IMR-90 (cell line): Measurements from ENCODE around the gene ADGRG3. TPM values are rescaled to one million over a fixed set of nuclear protein-coding genes. Genes with fewer than 3 reads are reported as not detected.

ENCODE experiments used
- ATAC-seq: fragments of 200-7000 bp; cut with Tn5 transposase; 2 replicates; pipeline ENCODE4 v1.9.1; 2020; ENCODE audit warnings: low read depth, mild to moderate bottlenecking, moderate library complexity
- BruUV-seq: library from RNA; stranded (reverse); fragments of 400-500 nt; replicated peaks from 2 replicates; lab custom pipeline; 2021; lab: Mats Ljungman, UMichigan
- CTCF ChIA-PET: fragments of 300-600 bp; formaldehyde crosslinking; extraction: SDS; loops from one replicate; lab custom pipeline; 2021; ENCODE audit warnings: antibody characterized with exemption; lab: Yijun Ruan, JAX
- POLR2A ChIA-PET: fragments of 300-600 bp; sonication (Branson Sonifier 250); formaldehyde crosslinking; loops from one replicate; lab custom pipeline; 2022; ENCODE audit warnings: antibody characterized with exemption; ENCODE audit not compliant: unreplicated experiment; lab: Charles Lee
- DNase-seq: peaks from one replicate; pipeline ENCODE4 v3.0.0; 2013
- H2AFZ ChIP-seq: replicated peaks from 2 replicates; pipeline ENCODE3; 2013; ENCODE audit warnings: low read length, mild to moderate bottlenecking; ENCODE audit not compliant: poor library complexity
- H2AK5ac ChIP-seq: 2 replicates; pipeline ENCODE4 v1.6.1; 2013; ENCODE audit warnings: low read depth, low read length, inconsistent platforms
- H2AK9ac ChIP-seq: replicated peaks from 2 replicates; pipeline ENCODE3; 2013; ENCODE audit warnings: mild to moderate bottlenecking, low read depth, low read length, moderate library complexity; ENCODE audit not compliant: poor library complexity
- H2BK120ac ChIP-seq: 2 replicates; pipeline ENCODE4 v1.6.1; 2013; ENCODE audit warnings: low read depth, low read length, inconsistent platforms
- H2BK15ac ChIP-seq: 3 replicates; pipeline ENCODE4 v1.6.1; 2013; ENCODE audit warnings: low read depth, low read length, inconsistent platforms
- H2BK20ac ChIP-seq: 2 replicates; pipeline ENCODE4 v1.6.1; 2013; ENCODE audit warnings: low read depth, mild to moderate bottlenecking, inconsistent platforms, low read length, moderate library complexity
- H2BK5ac ChIP-seq: 2 replicates; pipeline ENCODE4 v1.6.1; 2013; ENCODE audit warnings: mild to moderate bottlenecking, low read depth, low read length, inconsistent platforms; ENCODE audit not compliant: poor library complexity, severe bottlenecking
- H3K14ac ChIP-seq: replicated peaks from 2 replicates; pipeline ENCODE4 v1.6.1; 2013; ENCODE audit warnings: low read depth, low read length, inconsistent platforms
- H3K18ac ChIP-seq: 2 replicates; pipeline ENCODE4 v1.6.1; 2013; ENCODE audit warnings: low read depth, low read length, control low read depth
- H3K23ac ChIP-seq: 2 replicates; pipeline ENCODE4 v1.6.1; 2013; ENCODE audit warnings: low read depth, low read length, inconsistent platforms
- H3K27ac ChIP-seq: 2 replicates; pipeline ENCODE4 v1.5.1; 2013; ENCODE audit warnings: mild to moderate bottlenecking, control low read depth, low read length; ENCODE audit not compliant: insufficient read depth
- H3K27me3 ChIP-seq: 2 replicates; pipeline ENCODE4 v1.6.1; 2013; ENCODE audit warnings: low read length; ENCODE audit not compliant: control insufficient read depth, insufficient read depth
- H3K36me3 ChIP-seq: 2 replicates; pipeline ENCODE4 v1.6.1; 2013; ENCODE audit warnings: low read length, mixed read lengths; ENCODE audit not compliant: control insufficient read depth, insufficient read depth
- H3K4ac ChIP-seq: 2 replicates; pipeline ENCODE4 v1.6.1; 2013; ENCODE audit warnings: low read depth, low read length, inconsistent platforms
- H3K4me1 ChIP-seq: 2 replicates; pipeline ENCODE4 v1.6.1; 2013; ENCODE audit warnings: low read length, mixed read lengths; ENCODE audit not compliant: control insufficient read depth, insufficient read depth
- H3K4me2 ChIP-seq: 2 replicates; pipeline ENCODE4 v1.6.1; 2013; ENCODE audit warnings: low read depth, mild to moderate bottlenecking, control low read depth, low read length, moderate library complexity
- H3K4me3 ChIP-seq: 2 replicates; pipeline ENCODE4 v1.5.1; 2013; ENCODE audit warnings: low read depth, mild to moderate bottlenecking, control low read depth, low read length, moderate library complexity; ENCODE audit not compliant: insufficient read depth
- H3K56ac ChIP-seq: 2 replicates; pipeline ENCODE4 v1.6.1; 2013; ENCODE audit warnings: low read length, inconsistent platforms; ENCODE audit not compliant: insufficient read depth; ENCODE audit errors: extremely low read depth
- H3K79me1 ChIP-seq, 2 experiments: 2 replicates each; pipeline ENCODE4 v1.6.1; 2013; ENCODE audit warnings: low read length in 2 of 2, inconsistent platforms in 1 of 2, low read depth in 1 of 2
- H3K9ac ChIP-seq: 2 replicates; pipeline ENCODE4 v1.6.1; 2013; ENCODE audit warnings: low read depth, low read length, control low read depth
- H3K9me1 ChIP-seq: 2 replicates; pipeline ENCODE4 v1.6.1; 2013; ENCODE audit warnings: low read length, inconsistent platforms; ENCODE audit not compliant: insufficient read depth
- H3K9me3 ChIP-seq: 2 replicates; pipeline ENCODE4 v1.6.1; 2013; ENCODE audit warnings: low read length; ENCODE audit not compliant: control insufficient read depth, insufficient read depth
- H4K20me1 ChIP-seq: 2 replicates; pipeline ENCODE4 v1.6.1; 2013; ENCODE audit warnings: low read length, inconsistent platforms; ENCODE audit not compliant: insufficient read depth
- H4K5ac ChIP-seq: 2 replicates; pipeline ENCODE4 v1.6.1; 2013; ENCODE audit warnings: mild to moderate bottlenecking, low read depth, low read length, control low read depth
- H4K8ac ChIP-seq, 2 experiments: 2 replicates each; pipeline ENCODE4 v1.6.1; 2013; ENCODE audit warnings: low read depth in 2 of 2, low read length in 2 of 2, control low read depth in 1 of 2, inconsistent platforms in 1 of 2
- H4K91ac ChIP-seq: 2 replicates; pipeline ENCODE4 v1.6.1; 2013; ENCODE audit warnings: low read depth, low read length, inconsistent platforms; ENCODE audit not compliant: insufficient read depth
- CHD1 ChIP-seq: IDR thresholded peaks from 2 replicates; pipeline ENCODE4 v1.6.1; 2012; ENCODE audit warnings: low read depth, low read length, improper control_type of control experiment
- FOS ChIP-seq: fragments of 150-350 bp; IDR thresholded peaks from 2 replicates; pipeline ENCODE4 v1.6.1; 2016; ENCODE audit warnings: low read depth, low read length
- MXI1 ChIP-seq: IDR thresholded peaks from 2 replicates; pipeline ENCODE4 v1.6.1; 2012; ENCODE audit warnings: low read depth, mild to moderate bottlenecking, low read length, moderate library complexity, borderline replicate concordance
- NFE2L2 ChIP-seq: fragments of 150-350 bp; IDR thresholded peaks from 2 replicates; pipeline ENCODE4 v1.6.1; 2016; ENCODE audit warnings: low read depth, mild to moderate bottlenecking, low read length
- POLR2A ChIP-seq: IDR thresholded peaks from 2 replicates; pipeline ENCODE4 v1.6.1; 2012; ENCODE audit warnings: mild to moderate bottlenecking, low read depth, low read length
- RAD21 ChIP-seq: IDR thresholded peaks from 2 replicates; pipeline ENCODE4 v1.6.1; 2012; ENCODE audit warnings: low read length, improper control_type of control experiment
- WGBS, 2 experiments: methylation state at CpG; one replicate each; pipeline versions ENCODE4 v1.1.5 to v1.1.7; 2013; ENCODE audit warnings: missing lambda C conversion rate in 2 of 2; ENCODE audit not compliant: insufficient read length in 1 of 2; ENCODE audit errors: extremely low coverage in 2 of 2; 5-methylcytosine and 5-hydroxymethylcytosine counted together
- dilution Hi-C: fragments of 300-500 bp; cut with HindIII; formaldehyde crosslinking; loops from one replicate; pipeline ENCODE4 v1.14.3; 2018; ENCODE audit warnings: low sequenced_read_pairs; ENCODE audit not compliant: unreplicated experiment
- in situ Hi-C: fragments of 300-500 bp; cut with MboI; formaldehyde crosslinking; loops from 3 replicates; pipeline ENCODE4 v1.14.3; 2019; ENCODE audit warnings: low sequenced_read_pairs, inconsistent platforms, mixed read lengths
- intact Hi-C: fragments of 100-400 bp; cut with micrococcal nuclease; formaldehyde crosslinking; loops from 2 replicates; pipeline ENCODE4 v1.10.0; 2022
- polyA plus RNA-seq, 3 experiments: library from polyadenylated mRNA; depleted of rRNA; stranded (reverse); fragments of >200 nt; gene quantifications; 2 replicates each; pipeline ENCODE4 v1.2.3, GENCODE V29; 2012; ENCODE audit warnings: low replicate concordance in 1 of 3
- total RNA-seq: library from RNA; depleted of rRNA; stranded (reverse); fragments of >200 nt; gene quantifications from 2 replicates; pipeline ENCODE4 v1.2.3, GENCODE V29; 2012

ADGRG3 gene
- total and polyA plus RNA-seq, 2 of the 4 experiments (the other 2 are of a cell fraction): not detected

DNA sequence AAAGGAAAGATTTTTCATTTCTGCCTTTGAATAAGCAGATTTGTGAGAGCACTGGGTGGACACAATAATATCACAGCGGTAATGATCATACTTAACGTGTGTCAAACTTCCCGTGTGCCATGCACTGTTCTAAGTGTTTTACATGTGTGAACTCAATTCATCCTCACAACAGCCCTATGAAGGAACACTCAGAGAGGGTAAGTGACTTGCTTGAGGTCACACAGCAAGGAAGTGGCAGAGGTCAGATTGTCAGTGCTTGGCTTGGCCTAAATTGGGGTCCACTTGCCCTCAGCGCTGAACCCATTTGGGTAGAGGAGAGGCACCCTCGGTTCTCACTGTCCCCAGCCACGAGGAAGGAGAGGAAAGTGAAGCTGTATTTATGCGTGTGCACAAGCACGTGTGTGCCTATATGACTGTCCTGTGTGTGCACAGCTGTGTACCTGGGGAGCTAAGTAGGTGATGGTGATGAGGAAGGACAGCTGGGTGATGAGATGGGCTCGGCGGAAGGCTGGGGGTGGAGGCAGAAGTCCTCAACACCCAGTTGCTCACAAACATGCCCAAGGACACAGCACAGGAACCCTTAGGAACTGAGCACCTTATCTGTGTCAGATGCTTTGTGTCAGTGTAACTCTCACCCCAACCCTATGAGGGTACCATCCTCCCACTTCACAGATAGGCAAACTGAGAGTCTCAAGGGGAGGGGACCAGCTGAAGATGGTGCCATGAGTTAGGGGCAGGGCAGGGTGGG is 9.8 kb upstream of the ADGRG3 start:
- no peak overlapping the region for H2BK20ac ChIP-seq
- POLR2A ChIA-PET: no interaction called here

More for the DNA sequence above, 9.8 kb upstream of the ADGRG3 start:
- Histone ChIP-seq H3K4me1 (no peaks in the 10 kb centered on the region), H2AK5ac (no peak overlapping the region), H3K9me3 (no peaks in the 10 kb centered on the region), H4K8ac (no peak overlapping the region), H3K18ac (no peak overlapping the region), H3K79me1 (no peaks in the 10 kb centered on the region), H3K4ac (no peak overlapping the region), H2BK120ac (no peak overlapping the region), H3K9me1 (no peaks in the 10 kb centered on the region; the same call in 1 of the 2 replicates), H3K9ac (no peak overlapping the region), H2BK5ac (no peak overlapping the region), H2AK9ac (no peak overlapping the region), H3K27me3 (no peaks in the 10 kb centered on the region; the same call in 1 of the 2 replicates), H3K36me3 (no peaks in the 10 kb centered on the region), H4K91ac (no peak overlapping the region), H3K14ac (no peak overlapping the region), H3K23ac (no peak overlapping the region), H4K20me1 (no peaks in the 10 kb centered on the region), H3K27ac (no peak overlapping the region), H3K56ac (no peak overlapping the region), H2BK15ac (no peak overlapping the region), H2AFZ (no peak overlapping the region), H3K4me2 (no peak overlapping the region), H3K4me3 (no peak overlapping the region), H4K5ac (no peak overlapping the region)
- intact Hi-C loops: no loop called here
- CTCF ChIA-PET: no interaction called here
- ATAC-seq (no peak), DNase-seq (no peak)
- no peak for TF ChIP-seq NFE2L2
- TF ChIP-seq CHD1: no peak
- TF ChIP-seq RAD21: no peak
- no peak for TF ChIP-seq FOS
- TF ChIP-seq POLR2A: no peak
- no peak for TF ChIP-seq MXI1
- WGBS, 2 experiments: no CpG with 5 or more reads among the region's 10 CpGs
- in situ Hi-C loops: no loop called here
- dilution Hi-C loops: no loop called here
- BruUV-seq: no TSS peak
